ENCODE measurements around the gene ZNF275. TPM values are rescaled to one million over a fixed set of nuclear protein-coding genes. Genes with fewer than 3 reads are reported as not detected.
A peak's percentile ranks its signal among the peaks of the same experiment; 100 is the strongest.

The ZNF275 gene
- total RNA-seq, 4 donors from 2014 or later, result 13.6 to 20.1 (median 16.2) TPM

DNA sequence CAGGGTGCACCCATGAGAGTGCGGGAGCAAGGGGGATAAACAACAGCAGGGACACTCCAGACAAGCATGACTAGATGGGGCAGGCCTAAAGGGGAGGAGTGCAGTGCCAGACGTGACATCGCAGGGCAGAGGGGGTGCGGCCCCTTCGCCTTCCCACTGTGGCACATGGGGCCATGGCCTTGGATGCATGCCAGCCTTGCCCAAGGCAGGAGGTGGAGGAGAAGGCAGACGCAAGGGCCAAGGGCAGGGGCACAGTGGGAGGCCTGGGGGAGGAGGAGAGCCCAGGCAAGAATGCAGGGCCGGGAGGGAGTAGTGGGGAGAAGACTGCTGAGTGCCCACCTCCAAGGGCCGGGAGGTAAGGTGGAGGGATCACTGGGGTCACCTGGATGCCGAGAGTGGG, 45.6 kb downstream of the ZNF275 start:
- ATAC-seq, result no peak
- 85% methylated on average over 9 of the region's 9 CpGs; no CpG with 5 or more reads in 1 of the 2 donors for WGBS, 2 donors (ENCODE audit: low coverage in 1 of 2)
- TF ChIP-seq, protein P1, sequence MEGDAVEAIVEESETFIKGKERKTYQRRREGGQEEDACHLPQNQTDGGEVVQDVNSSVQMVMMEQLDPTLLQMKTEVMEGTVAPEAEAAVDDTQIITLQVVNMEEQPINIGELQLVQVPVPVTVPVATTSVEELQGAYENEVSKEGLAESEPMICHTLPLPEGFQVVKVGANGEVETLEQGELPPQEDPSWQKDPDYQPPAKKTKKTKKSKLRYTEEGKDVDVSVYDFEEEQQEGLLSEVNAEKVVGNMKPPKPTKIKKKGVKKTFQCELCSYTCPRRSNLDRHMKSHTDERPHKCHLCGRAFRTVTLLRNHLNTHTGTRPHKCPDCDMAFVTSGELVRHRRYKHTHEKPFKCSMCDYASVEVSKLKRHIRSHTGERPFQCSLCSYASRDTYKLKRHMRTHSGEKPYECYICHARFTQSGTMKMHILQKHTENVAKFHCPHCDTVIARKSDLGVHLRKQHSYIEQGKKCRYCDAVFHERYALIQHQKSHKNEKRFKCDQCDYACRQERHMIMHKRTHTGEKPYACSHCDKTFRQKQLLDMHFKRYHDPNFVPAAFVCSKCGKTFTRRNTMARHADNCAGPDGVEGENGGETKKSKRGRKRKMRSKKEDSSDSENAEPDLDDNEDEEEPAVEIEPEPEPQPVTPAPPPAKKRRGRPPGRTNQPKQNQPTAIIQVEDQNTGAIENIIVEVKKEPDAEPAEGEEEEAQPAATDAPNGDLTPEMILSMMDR (IDR thresholded peaks at IDR 0.05), result no peak
- TF ChIP-seq POLR2A (IDR thresholded peaks at IDR 0.05), result no peak
- no peak for TF ChIP-seq POLR2AphosphoS5 (IDR thresholded peaks at IDR 0.05)
- TF ChIP-seq EP300 (IDR thresholded peaks at IDR 0.05), result no peak
- Histone ChIP-seq H3K4me3 (no peak overlapping the region), H3K9me3 (no peaks in the 10 kb centered on the region), H3K4me1 (peaks cover 0 to 7% (median 0%) of the 10 kb centered on the region in 3 donors), H3K27ac (no peak overlapping the region), H3K27me3 (no peaks in the 10 kb centered on the region), H3K36me3 (no peaks in the 10 kb centered on the region)

DNA sequence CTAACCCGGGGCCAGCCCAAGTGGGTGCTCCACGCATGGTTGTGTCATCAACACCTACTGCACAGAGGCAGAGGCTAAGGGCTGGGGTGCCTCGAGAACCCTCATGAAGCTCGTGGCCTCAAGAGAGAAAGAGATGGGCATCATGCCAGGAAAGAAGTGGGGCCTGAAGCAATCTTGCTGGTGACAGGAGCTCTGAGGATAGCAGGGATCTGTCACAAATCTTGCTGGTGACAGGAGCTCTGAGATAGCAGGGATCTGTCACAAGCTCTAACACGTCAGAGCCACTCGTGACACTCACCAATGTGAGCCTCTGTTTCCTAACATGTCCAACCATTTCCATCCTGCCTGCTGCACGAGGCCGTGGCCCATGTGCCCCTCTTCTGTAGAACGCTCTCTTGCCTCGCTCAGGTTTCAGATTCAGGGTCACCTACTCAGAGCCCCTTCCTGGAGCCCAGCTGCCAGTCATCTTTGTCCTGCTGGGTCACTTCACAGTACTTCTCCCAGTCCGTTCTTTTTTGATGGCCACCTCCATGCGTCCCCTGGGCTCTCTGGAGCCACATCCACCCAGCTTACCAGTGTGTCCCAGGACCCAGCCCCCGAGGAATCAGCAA, 46.1 kb downstream of the ZNF275 start:
- WGBS, 2 donors (ENCODE audit: low coverage in 1 of 2), result 91% methylated on average over 6 of the region's 13 CpGs; no CpG with 5 or more reads in 1 of the 2 donors
- TF ChIP-seq EP300 (IDR thresholded peaks at IDR 0.05) (no peak), POLR2A (IDR thresholded peaks at IDR 0.05) (no peak), POLR2AphosphoS5 (IDR thresholded peaks at IDR 0.05) (no peak)
- TF ChIP-seq, protein P1 (IDR thresholded peaks at IDR 0.05), result no peak
- Histone ChIP-seq H3K4me3 (no peak overlapping the region), H3K27me3 (no peaks in the 10 kb centered on the region), H3K27ac (no peak overlapping the region), H3K9me3 (no peaks in the 10 kb centered on the region), H3K4me1 (peaks cover 0 to 7% (median 0%) of the 10 kb centered on the region in 3 donors), H3K36me3 (no peaks in the 10 kb centered on the region)
- ATAC-seq, result no peak

DNA sequence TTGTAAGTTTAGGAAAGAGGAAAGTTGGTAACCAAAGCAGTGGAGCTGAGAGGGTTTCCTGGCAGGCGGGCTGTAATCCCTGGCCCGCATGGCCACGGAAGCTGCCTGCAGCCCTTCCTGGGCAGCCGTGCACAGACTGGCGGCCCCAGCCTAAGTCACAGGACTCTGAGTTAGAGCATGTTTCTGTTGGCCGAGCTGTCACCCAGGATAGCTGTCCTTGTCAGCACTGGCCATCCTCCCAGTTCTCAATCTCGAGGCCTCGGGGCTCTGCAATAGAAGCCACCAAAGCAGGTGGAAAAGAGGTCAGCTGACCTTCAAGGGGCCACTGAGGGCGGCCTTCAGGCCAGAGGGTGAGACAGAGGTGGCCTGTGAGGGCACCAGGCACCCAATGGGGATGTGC, 46.7 kb downstream of the ZNF275 start:
- H3K27me3 ChIP-seq, result no peaks in the 10 kb centered on the region
- no peaks in the 10 kb centered on the region for H3K36me3 ChIP-seq
- 90% methylated on average over 2 of the region's 9 CpGs; no CpG with 5 or more reads in 1 of the 2 donors for WGBS, 2 donors (ENCODE audit: low coverage in 1 of 2)
- H3K9me3 ChIP-seq, result no peaks in the 10 kb centered on the region
- peaks cover 0 to 7% (median 0%) of the 10 kb centered on the region in 3 donors for H3K4me1 ChIP-seq
- no peak for ATAC-seq
- no peak overlapping the region for H3K27ac ChIP-seq
- no peak overlapping the region for H3K4me3 ChIP-seq
- TF ChIP-seq POLR2A (IDR thresholded peaks at IDR 0.05) (no peak), EP300 (IDR thresholded peaks at IDR 0.05) (no peak)
- TF ChIP-seq, protein P1 (IDR thresholded peaks at IDR 0.05), result no peak

DNA sequence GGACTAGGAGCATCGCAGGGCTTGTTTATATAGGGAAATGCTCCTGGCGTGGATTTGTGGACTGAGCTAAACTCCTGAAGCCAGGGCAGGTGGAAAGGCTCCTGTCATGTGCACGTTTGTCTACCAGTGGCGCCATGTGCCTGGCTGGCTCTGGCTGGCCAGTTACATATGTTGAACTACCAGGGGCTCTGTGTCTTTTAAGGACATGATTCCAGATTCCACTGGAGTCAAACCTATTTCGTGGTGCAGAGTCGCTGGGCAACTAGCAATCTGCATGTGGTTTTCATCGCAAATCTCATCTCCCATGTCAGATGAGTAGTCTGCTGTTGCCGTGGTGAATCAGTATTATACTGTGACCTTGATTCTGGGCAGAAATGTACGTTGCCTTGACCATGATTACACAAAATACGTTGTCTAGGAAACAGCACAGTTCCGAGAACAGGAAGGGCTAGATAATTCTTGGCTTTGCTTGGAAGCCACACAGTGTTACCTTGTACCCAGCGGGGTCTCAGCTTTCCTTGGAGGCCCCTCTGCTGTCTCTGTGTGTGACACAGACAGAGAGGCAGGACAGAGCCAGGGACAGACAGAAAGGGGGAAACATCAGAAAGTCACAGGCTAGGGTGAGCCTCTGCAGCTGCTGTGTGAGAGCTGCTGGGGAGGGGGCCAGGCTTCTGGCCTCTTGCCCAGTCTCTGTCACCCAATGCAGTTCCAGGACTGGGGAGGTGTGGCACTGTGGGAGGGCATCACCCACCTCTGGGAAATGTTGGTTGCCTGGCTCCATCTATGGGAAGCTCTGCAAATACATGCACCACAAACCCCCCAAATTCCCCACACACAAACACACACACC, 48.0 kb downstream of the ZNF275 start:
- H3K4me3 ChIP-seq, result no peak overlapping the region
- WGBS, 2 donors (ENCODE audit: low coverage in 1 of 2), result 0 to 70% methylated on average over 1 to 2 of the region's 12 CpGs
- H3K4me1 ChIP-seq, result peaks cover 0 to 7% (median 0%) of the 10 kb centered on the region in 3 donors
- H3K36me3 ChIP-seq, result no peaks in the 10 kb centered on the region
- TF ChIP-seq POLR2A (IDR thresholded peaks at IDR 0.05), result no peak
- TF ChIP-seq, protein P1 (IDR thresholded peaks at IDR 0.05), result no peak
- TF ChIP-seq POLR2AphosphoS5 (IDR thresholded peaks at IDR 0.05), result no peak
- no peak for TF ChIP-seq EP300 (IDR thresholded peaks at IDR 0.05)
- no peaks in the 10 kb centered on the region for H3K27me3 ChIP-seq
- no peak overlapping the region for H3K27ac ChIP-seq
- no peaks in the 10 kb centered on the region for H3K9me3 ChIP-seq
- peak; percentile 58 for ATAC-seq

Measured in gastroesophageal sphincter (tissue), 4 donors.